Measurements from ENCODE around the gene TSPAN6.

Gene TSPAN6

DNA sequence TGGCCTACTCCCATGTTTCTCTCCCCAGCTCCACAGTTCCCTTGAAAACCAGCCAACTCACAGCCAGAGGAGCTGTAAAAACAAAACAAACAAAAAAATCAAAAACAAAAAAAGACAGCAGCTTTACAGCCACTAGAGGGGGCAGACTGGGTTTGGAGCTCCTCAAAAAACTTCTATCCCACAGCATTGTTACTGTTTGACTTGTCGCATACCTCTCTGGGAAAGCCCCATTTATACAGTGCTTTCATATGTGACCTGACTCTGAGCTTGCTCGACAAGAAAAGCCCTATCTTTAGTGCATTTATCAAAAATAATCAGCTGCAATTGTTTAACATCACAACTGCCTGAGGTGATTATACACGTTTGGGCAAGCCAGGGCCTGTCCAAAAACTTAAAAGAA is 21.6 kb downstream of the TSPAN6 start (continued):
- TF ChIP-seq ZNF280C (tag by site-specific recombination; IDR thresholded peaks at IDR 0.05) (no peak), ZNF274 (IDR thresholded peaks at IDR 0.05; ENCODE audit: low read length) (no peak), ZNF274 (tag by site-specific recombination; IDR thresholded peaks at IDR 0.05; ENCODE audit: borderline replicate concordance) (no peak), PRDM1 (tag by site-specific recombination; IDR thresholded peaks at IDR 0.05) (no peak), ZFP37 (tag by site-specific recombination; IDR thresholded peaks at IDR 0.05) (no peak), ZNF785 (tag by site-specific recombination; IDR thresholded peaks at IDR 0.05) (no peak), ZNF623 (tag by site-specific recombination; IDR thresholded peaks at IDR 0.05) (no peak), ZNF354C (tag by site-specific recombination; IDR thresholded peaks at IDR 0.05; ENCODE audit: borderline replicate concordance, low read depth) (no peak), ZNF488 (tag by site-specific recombination; IDR thresholded peaks at IDR 0.05) (no peak), ZNF248 (tag by site-specific recombination; IDR thresholded peaks at IDR 0.05) (no peak), ZNF600 (tag by site-specific recombination; IDR thresholded peaks at IDR 0.05) (no peak), GLI4 (tag by site-specific recombination; IDR thresholded peaks at IDR 0.05) (no peak), PRDM6 (tag by site-specific recombination; IDR thresholded peaks at IDR 0.05) (peak; percentile 60), ZNF140 (tag by site-specific recombination; IDR thresholded peaks at IDR 0.05) (no peak), ZBTB1 (tag by site-specific recombination; IDR thresholded peaks at IDR 0.05) (no peak), ZNF391 (tag by site-specific recombination; IDR thresholded peaks at IDR 0.05; ENCODE audit: borderline replicate concordance, low read depth) (no peak), ZNF292 (tag by site-specific recombination; IDR thresholded peaks at IDR 0.05; ENCODE audit: borderline replicate concordance, low read depth) (no peak), ZNF692 (tag by site-specific recombination; IDR thresholded peaks at IDR 0.05) (no peak), REPIN1 (tag by site-specific recombination; IDR thresholded peaks at IDR 0.05; ENCODE audit: low read depth) (no peak)
- TF ChIP-seq, protein P1, sequence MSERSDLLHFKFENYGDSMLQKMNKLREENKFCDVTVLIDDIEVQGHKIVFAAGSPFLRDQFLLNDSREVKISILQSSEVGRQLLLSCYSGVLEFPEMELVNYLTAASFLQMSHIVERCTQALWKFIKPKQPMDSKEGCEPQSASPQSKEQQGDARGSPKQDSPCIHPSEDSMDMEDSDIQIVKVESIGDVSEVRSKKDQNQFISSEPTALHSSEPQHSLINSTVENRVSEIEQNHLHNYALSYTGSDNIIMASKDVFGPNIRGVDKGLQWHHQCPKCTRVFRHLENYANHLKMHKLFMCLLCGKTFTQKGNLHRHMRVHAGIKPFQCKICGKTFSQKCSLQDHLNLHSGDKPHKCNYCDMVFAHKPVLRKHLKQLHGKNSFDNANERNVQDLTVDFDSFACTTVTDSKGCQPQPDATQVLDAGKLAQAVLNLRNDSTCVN (tag by site-specific recombination; optimal IDR thresholded peaks at IDR 0.05) = no peak
- TF ChIP-seq, protein P2, sequence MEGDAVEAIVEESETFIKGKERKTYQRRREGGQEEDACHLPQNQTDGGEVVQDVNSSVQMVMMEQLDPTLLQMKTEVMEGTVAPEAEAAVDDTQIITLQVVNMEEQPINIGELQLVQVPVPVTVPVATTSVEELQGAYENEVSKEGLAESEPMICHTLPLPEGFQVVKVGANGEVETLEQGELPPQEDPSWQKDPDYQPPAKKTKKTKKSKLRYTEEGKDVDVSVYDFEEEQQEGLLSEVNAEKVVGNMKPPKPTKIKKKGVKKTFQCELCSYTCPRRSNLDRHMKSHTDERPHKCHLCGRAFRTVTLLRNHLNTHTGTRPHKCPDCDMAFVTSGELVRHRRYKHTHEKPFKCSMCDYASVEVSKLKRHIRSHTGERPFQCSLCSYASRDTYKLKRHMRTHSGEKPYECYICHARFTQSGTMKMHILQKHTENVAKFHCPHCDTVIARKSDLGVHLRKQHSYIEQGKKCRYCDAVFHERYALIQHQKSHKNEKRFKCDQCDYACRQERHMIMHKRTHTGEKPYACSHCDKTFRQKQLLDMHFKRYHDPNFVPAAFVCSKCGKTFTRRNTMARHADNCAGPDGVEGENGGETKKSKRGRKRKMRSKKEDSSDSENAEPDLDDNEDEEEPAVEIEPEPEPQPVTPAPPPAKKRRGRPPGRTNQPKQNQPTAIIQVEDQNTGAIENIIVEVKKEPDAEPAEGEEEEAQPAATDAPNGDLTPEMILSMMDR (tag by site-specific recombination; IDR thresholded peaks at IDR 0.05) = no peak

Measured in HEK293 (cell line).